ENCODE data around the gene RMRP.

DNA sequence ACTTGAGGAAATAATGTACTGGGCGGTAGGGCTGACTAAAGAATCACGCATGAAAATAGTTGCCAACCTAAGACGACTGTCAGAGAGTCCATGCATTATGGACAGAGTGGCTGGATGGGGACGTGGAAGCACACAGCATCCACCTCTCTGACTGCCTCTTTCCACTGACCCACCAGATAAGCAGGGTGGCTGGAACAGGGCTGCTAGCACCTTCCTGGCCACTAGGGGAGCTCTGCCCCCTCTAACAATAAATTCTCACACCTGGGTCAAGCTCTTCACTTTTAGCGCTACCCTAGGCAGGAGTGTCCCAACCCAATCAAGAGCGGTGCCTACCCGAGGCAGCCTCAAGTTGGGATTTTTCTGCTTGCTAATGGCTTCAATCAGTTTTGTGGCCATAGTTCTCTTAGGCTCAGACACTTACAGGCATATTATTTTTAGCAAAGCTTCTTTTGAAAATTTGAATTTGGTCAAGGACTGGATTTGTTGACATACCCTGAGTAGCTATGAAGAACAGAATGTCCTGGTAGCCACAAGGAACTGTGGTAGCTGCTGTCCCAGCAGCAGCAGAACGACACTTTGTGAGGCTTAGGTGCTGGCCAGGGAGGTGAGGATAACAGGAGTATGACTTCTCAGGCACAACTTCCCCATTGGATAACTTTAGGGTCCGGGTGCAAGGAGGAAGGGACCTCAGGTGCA, 38.8 kb upstream of the RMRP start:
- TF ChIP-seq, protein P1, sequence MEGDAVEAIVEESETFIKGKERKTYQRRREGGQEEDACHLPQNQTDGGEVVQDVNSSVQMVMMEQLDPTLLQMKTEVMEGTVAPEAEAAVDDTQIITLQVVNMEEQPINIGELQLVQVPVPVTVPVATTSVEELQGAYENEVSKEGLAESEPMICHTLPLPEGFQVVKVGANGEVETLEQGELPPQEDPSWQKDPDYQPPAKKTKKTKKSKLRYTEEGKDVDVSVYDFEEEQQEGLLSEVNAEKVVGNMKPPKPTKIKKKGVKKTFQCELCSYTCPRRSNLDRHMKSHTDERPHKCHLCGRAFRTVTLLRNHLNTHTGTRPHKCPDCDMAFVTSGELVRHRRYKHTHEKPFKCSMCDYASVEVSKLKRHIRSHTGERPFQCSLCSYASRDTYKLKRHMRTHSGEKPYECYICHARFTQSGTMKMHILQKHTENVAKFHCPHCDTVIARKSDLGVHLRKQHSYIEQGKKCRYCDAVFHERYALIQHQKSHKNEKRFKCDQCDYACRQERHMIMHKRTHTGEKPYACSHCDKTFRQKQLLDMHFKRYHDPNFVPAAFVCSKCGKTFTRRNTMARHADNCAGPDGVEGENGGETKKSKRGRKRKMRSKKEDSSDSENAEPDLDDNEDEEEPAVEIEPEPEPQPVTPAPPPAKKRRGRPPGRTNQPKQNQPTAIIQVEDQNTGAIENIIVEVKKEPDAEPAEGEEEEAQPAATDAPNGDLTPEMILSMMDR (IDR thresholded peaks at IDR 0.05; ENCODE audit: insufficient read depth, low read length, poor library complexity, severe bottlenecking): peak; percentile 95
- TF ChIP-seq EZH2phosphoT487 (conservative IDR thresholded peaks at IDR 0.05; ENCODE audit: low read length): no peak

Measured in SU-DHL-6 (cell line).